Naive thymus-derived CD4-positive, alpha-beta T cell (primary cell): Measurements from ENCODE around the gene DYNLT5. TPM values are rescaled to one million over a fixed set of nuclear protein-coding genes. Genes with fewer than 3 reads are reported as not detected.
A peak's percentile ranks its signal among the peaks of the same experiment; 100 is the strongest.
"Not testable (repeated sequence)": the region's sequence is repeated elsewhere in the genome, so short reads cannot be mapped to it uniquely, and the experiment has no call there.

Experiments
- ATAC-seq: fragments of 150-1000 bp; cut with Tn5 transposase; 2 replicates; pipeline ENCODE4 v1.10.0; 2021; ENCODE audit warnings: mild to moderate bottlenecking, moderate library complexity
- CTCF ChIA-PET: fragments of 350-600 bp; sonication (Branson Sonifier 250); formaldehyde crosslinking; loops from one replicate; lab custom pipeline; 2021; ENCODE audit warnings: antibody characterized with exemption; lab: Charles Lee
- POLR2A ChIA-PET: fragments of 350-600 bp; sonication (Branson Sonifier 250); formaldehyde crosslinking; loops from one replicate; lab custom pipeline; 2021; ENCODE audit warnings: antibody characterized with exemption, inconsistent platforms; lab: Charles Lee
- DNase-seq, 9 donors: peaks; one replicate each; pipeline versions ENCODE4 v3.0.0 to v3.0.0-alpha.2; 2020 to 2022; ENCODE audit warnings: mixed read lengths in 1 of 9
- H3K27ac ChIP-seq: one replicate; pipeline ENCODE4 v1.7.0; 2013; ENCODE audit warnings: mild to moderate bottlenecking, low read depth, low read length, moderate library complexity
- H3K27me3 ChIP-seq, 2 donors: one replicate each; pipeline ENCODE4 v1.7.0; 2013; ENCODE audit warnings: low read length in 2 of 2, mild to moderate bottlenecking in 2 of 2, moderate library complexity in 2 of 2; ENCODE audit not compliant: control insufficient read depth in 2 of 2, insufficient read depth in 2 of 2
- H3K36me3 ChIP-seq, 3 experiments: 1 replicate in 2 of 3; 2 replicates in 1 of 3; pipeline ENCODE4 v1.7.0; 2013; ENCODE audit warnings: low read length in 3 of 3, mild to moderate bottlenecking in 3 of 3, moderate library complexity in 1 of 3; ENCODE audit not compliant: insufficient read depth in 3 of 3, control insufficient read depth in 2 of 3
- H3K4me1 ChIP-seq, 2 donors: one replicate each; pipeline ENCODE4 v1.7.0; 2013; ENCODE audit warnings: low read length in 2 of 2, mild to moderate bottlenecking in 2 of 2, moderate library complexity in 1 of 2; ENCODE audit not compliant: control insufficient read depth in 2 of 2, insufficient read depth in 2 of 2
- H3K4me3 ChIP-seq: 2 replicates; pipeline ENCODE4 v1.7.0; 2013; ENCODE audit warnings: mild to moderate bottlenecking, low read length
- H3K9me3 ChIP-seq, 3 experiments: 1 replicate in 2 of 3; 2 replicates in 1 of 3; pipeline ENCODE4 v1.7.0; 2013; ENCODE audit warnings: low read length in 3 of 3; ENCODE audit not compliant: control insufficient read depth in 2 of 3
- H3K27ac Mint-ChIP-seq, 9 donors: one replicate each; pipeline ENCODE4 v1.8.0; 2020 to 2022; ENCODE audit warnings: mixed read lengths in 9 of 9, mild to moderate bottlenecking in 8 of 9, moderate library complexity in 5 of 9, inconsistent platforms in 2 of 9
- H3K27me3 Mint-ChIP-seq, 5 donors: one replicate each; pipeline ENCODE4 v1.8.0; 2021 to 2022; ENCODE audit warnings: mixed read lengths in 5 of 5, mild to moderate bottlenecking in 1 of 5
- H3K36me3 Mint-ChIP-seq, 5 donors: one replicate each; pipeline ENCODE4 v1.8.0; 2020 to 2022; ENCODE audit warnings: mixed read lengths in 5 of 5, mild to moderate bottlenecking in 3 of 5, inconsistent platforms in 1 of 5
- H3K4me1 Mint-ChIP-seq, 7 donors: one replicate each; pipeline ENCODE4 v1.8.0; 2020 to 2022; ENCODE audit warnings: mixed read lengths in 7 of 7, mild to moderate bottlenecking in 3 of 7, inconsistent platforms in 1 of 7
- H3K4me3 Mint-ChIP-seq, 10 donors: one replicate each; pipeline ENCODE4 v1.8.0; 2020 to 2022; ENCODE audit warnings: mild to moderate bottlenecking in 10 of 10, mixed read lengths in 10 of 10, moderate library complexity in 6 of 10, inconsistent platforms in 2 of 10
- H3K9me3 Mint-ChIP-seq, 11 donors: one replicate each; pipeline ENCODE4 v1.8.0; 2020 to 2022; ENCODE audit warnings: mixed read lengths in 11 of 11, mild to moderate bottlenecking in 4 of 11, inconsistent platforms in 1 of 11, moderate library complexity in 1 of 11
- intact Hi-C, 2 donors: fragments of 100-400 bp; cut with micrococcal nuclease; formaldehyde crosslinking; loops; one replicate each; pipeline ENCODE4 v1.15.1; 2023
- polyA plus RNA-seq, 2 donors: library from polyadenylated mRNA; unstranded; fragments of 300-500 nt; fragmentation: Illumina TruSeq; gene quantifications; one replicate each; pipeline ENCODE4 v1.2.3, GENCODE V29; 2021
- total RNA-seq, 6 experiments: library from RNA in 5 of 6; stranded (reverse) in 5 of 6; gene quantifications; 1 replicate in 5 of 6; 2 replicates in 1 of 6; pipeline ENCODE4 v1.2.3 and lab custom pipeline; 2021 to 2026

DYNLT5 gene
- total and polyA plus RNA-seq, 7 experiments from 2014 or later: 0.46 TPM; not detected in 6

DNA sequence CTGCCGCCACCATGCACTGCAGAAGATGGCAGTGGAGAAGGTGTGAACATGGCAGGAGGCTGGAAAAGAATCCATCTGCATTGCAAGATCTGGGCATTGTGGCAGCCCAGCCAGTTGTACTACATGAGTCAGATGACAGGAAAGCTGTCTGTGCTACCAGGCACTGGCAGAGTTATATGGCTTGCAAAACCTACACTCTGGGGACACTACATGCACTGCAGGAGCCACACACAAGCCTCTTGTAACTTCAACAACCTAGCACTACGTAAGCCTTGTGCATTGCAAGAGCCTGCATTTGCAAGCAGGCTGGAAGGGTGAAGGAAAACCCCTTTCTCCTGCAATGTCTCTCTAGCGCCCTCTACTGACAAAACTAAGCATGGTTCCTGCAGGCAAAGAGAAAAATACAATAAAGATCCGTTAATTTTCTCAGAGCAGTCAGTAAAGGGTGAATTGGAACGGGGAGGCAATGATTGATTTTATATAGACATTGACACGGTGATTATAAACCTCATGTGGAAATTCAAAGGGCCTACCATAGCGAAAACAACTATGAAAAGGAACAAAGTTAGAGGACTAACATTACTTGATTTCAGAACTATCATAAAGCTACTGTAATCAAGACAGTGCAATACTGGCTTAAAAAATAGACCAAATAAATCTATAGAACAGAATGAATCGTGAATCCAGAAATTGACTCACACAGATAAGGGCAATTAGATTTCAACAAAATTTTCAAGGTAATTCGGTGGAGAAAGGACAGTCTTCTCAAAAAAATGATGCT lies 26.2 kb upstream of the DYNLT5 start:
- no peak overlapping the region for H3K27ac ChIP-seq
- Mint-ChIP-seq H3K4me1 (peaks cover 8 to 23% (median 16%) of the 10 kb centered on the region in 7 donors), H3K4me3 (no peak overlapping the region), H3K27me3 (peaks cover 9 to 28% (median 13%) of the 10 kb centered on the region in 5 donors), H3K36me3 (peaks cover 0 to 4% (median 0%) of the 10 kb centered on the region in 5 donors), H3K9me3 (no peaks in the 10 kb centered on the region), H3K27ac (peak overlapping the region in 1 of 9 donors; percentile 14)
- no peak overlapping the region for H3K4me3 ChIP-seq
- no peaks in the 10 kb centered on the region for H3K9me3 ChIP-seq
- intact Hi-C loops: loop anchor here (1.0 to 10.0 kb wide), 5 partner anchors 280 to 771 kb away; no protein-coding TSS in a partner anchor
- POLR2A ChIA-PET: interaction anchor here (0.6 kb wide), 1 partner anchor 40 kb away, joined by 3 read pairs; no protein-coding TSS in a partner anchor
- peaks cover 0 to 2% of the 10 kb centered on the region in 2 donors for H3K27me3 ChIP-seq
- ATAC-seq (peak; percentile 87), DNase-seq (peak; percentile 10 to 75 (median 61))
- no peaks in the 10 kb centered on the region for H3K36me3 ChIP-seq
- H3K4me1 ChIP-seq: peaks cover 0 to 3% of the 10 kb centered on the region in 2 donors
- CTCF ChIA-PET: interaction anchor here (0.5 to 1.6 kb wide), 7 partner anchors 8 to 1003 kb away, joined by 3 to 6 read pairs (median 3); no protein-coding TSS in a partner anchor

DNA sequence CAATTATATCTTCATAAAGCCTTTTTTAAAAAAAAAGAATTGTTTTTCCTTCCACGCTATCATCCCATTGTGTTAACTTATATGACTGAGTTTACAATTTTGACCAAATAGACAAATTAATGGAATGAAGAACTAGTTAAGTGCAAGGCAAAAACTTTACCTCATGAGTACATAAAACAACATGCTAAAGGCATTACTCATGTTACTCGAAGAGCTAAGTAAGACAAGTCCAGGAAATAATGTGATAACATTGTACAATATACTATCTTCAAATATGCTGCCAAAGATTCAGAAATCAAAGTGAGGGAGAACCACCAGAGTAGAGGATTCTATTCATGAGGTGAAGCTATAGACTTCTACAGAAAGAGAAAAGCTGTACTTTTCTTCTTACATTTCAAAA lies 24.2 kb upstream of the DYNLT5 start:
- Histone ChIP-seq H3K27ac (no peak overlapping the region), H3K4me3 (no peak overlapping the region), H3K4me1 (peaks cover 0 to 3% of the 10 kb centered on the region in 2 donors), H3K9me3 (no peaks in the 10 kb centered on the region), H3K36me3 (no peaks in the 10 kb centered on the region), H3K27me3 (no peaks in the 10 kb centered on the region)
- H3K4me3 Mint-ChIP-seq: no peak overlapping the region
- ChIA-PET POLR2A (interaction anchor here (0.8 kb wide), 1 partner anchor 211 kb away, joined by 3 read pairs; no protein-coding TSS in a partner anchor), CTCF (interaction anchor here (0.8 to 1.0 kb wide), 2 partner anchors 24 to 282 kb away, joined by 3 read pairs; no protein-coding TSS in a partner anchor)
- intact Hi-C loops: loop anchor here in 1 of 2 donors (10.0 kb wide), 1 partner anchor 773 kb away; no protein-coding TSS in a partner anchor
- H3K9me3 Mint-ChIP-seq: no peaks in the 10 kb centered on the region
- peak overlapping the region in 4 of 9 donors; percentile 69 to 93 (median 74) for H3K27ac Mint-ChIP-seq
- peaks cover 8 to 27% (median 17%) of the 10 kb centered on the region in 7 donors for H3K4me1 Mint-ChIP-seq
- H3K36me3 Mint-ChIP-seq: peaks cover 0 to 4% (median 0%) of the 10 kb centered on the region in 5 donors
- peaks cover 0 to 19% (median 4%) of the 10 kb centered on the region in 5 donors for H3K27me3 Mint-ChIP-seq
- DNase-seq (no peak), ATAC-seq (no peak)

DNA sequence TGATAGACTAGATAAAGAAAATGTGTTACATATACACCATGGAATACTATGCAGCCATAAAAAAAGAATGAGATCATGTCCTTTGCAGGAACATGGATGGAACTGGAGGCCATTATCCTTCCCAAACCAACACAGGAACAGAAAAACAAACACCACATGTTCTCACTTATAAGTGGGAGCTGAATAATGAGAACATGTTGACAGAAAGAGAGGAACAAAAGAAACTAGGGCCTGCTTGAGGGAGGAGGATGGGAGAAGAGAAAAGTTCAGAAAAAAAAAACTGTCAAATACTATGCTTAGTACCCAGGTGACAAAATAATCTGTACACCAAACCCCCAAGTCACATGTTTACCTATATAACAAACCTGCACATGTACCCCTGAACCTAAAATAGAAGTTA lies 23.5 kb upstream of the DYNLT5 start:
- CTCF ChIA-PET: interaction anchor here (0.8 to 1.0 kb wide), 2 partner anchors 24 to 283 kb away, joined by 3 read pairs; no protein-coding TSS in a partner anchor
- H3K36me3 ChIP-seq, H3K9me3 Mint-ChIP-seq, H3K36me3 Mint-ChIP-seq, H3K4me1 ChIP-seq, DNase-seq, H3K27ac ChIP-seq, H3K27me3 ChIP-seq, H3K9me3 ChIP-seq, ATAC-seq, H3K4me3 ChIP-seq: not testable (repeated sequence)
- POLR2A ChIA-PET: interaction anchor here (0.8 kb wide), 1 partner anchor 210 kb away, joined by 3 read pairs; no protein-coding TSS in a partner anchor
- Mint-ChIP-seq H3K4me1 (peaks cover 8 to 28% (median 17%) of the 10 kb centered on the region in 7 donors), H3K27me3 (peaks cover 0 to 18% (median 4%) of the 10 kb centered on the region in 5 donors), H3K27ac (peak overlapping the region in 8 of 9 donors; percentile 69 to 93 (median 78)), H3K4me3 (peak overlapping the region in 8 of 10 donors; percentile 4 to 65 (median 42))
- intact Hi-C loops: loop anchor here in 1 of 2 donors (10.0 kb wide), 1 partner anchor 774 kb away; no protein-coding TSS in a partner anchor

- no peaks in the 10 kb centered on the region for H3K9me3 ChIP-seq
- peaks cover 0 to 3% of the 10 kb centered on the region in 2 donors for H3K4me1 ChIP-seq
- H3K36me3 Mint-ChIP-seq: peaks cover 0 to 4% (median 0%) of the 10 kb centered on the region in 5 donors
- no peaks in the 10 kb centered on the region for H3K36me3 ChIP-seq
- no peaks in the 10 kb centered on the region for H3K27me3 ChIP-seq
- POLR2A ChIA-PET: no interaction called here
- intact Hi-C loops: loop anchor here in 1 of 2 donors (10.0 kb wide), 1 partner anchor 774 kb away; no protein-coding TSS in a partner anchor
- H3K27ac ChIP-seq: no peak overlapping the region
- H3K4me3 ChIP-seq: no peak overlapping the region
- peaks cover 0 to 18% (median 4%) of the 10 kb centered on the region in 5 donors for H3K27me3 Mint-ChIP-seq
- ATAC-seq: peak; percentile 64
- CTCF ChIA-PET: interaction anchor here (1.0 kb wide), 1 partner anchor 283 kb away, joined by 3 read pairs; no protein-coding TSS in a partner anchor
- peak overlapping the region in 9 of 10 donors; percentile 4 to 65 (median 39) for H3K4me3 Mint-ChIP-seq
- peaks cover 8 to 28% (median 17%) of the 10 kb centered on the region in 7 donors for H3K4me1 Mint-ChIP-seq
- H3K27ac Mint-ChIP-seq: peak overlapping the region; percentile 13 to 93 (median 76)
- DNase-seq: peak in 7 of 9 donors; percentile 49 to 76 (median 64)
- H3K9me3 Mint-ChIP-seq: no peaks in the 10 kb centered on the region
Measured at GRCh38 chr1:66729119-66729518, 23.1 kb upstream of the DYNLT5 start.

DNA sequence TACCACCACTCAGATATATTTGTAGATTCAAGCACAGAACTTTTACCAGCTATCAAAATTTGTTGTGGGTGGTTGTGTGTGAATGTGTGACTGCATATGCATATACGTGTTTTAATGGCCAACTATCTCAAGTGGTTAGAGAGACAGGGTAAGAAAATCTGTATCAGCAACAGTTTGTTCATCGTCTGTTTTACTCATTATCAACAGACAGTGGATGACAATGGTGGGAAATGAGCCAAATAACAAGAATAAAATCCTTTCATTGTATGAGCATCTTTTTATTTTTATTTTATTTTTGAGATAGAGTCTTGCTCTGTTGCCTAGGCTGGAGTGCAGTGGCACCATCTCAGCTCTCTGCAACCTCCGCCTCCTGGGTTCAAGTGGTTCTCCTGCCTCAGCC lies 22.7 kb upstream of the DYNLT5 start:
- ChIA-PET POLR2A (no interaction called here), CTCF (interaction anchor here (1.0 kb wide), 1 partner anchor 420 kb away, joined by 4 read pairs; no protein-coding TSS in a partner anchor)
- intact Hi-C loops: loop anchor here in 1 of 2 donors (10.0 kb wide), 1 partner anchor 775 kb away; no protein-coding TSS in a partner anchor
- H3K27me3 Mint-ChIP-seq: peaks cover 0 to 17% (median 4%) of the 10 kb centered on the region in 5 donors
- H3K36me3 Mint-ChIP-seq: peaks cover 0 to 4% (median 0%) of the 10 kb centered on the region in 5 donors
- no peak for ATAC-seq
- no peaks in the 10 kb centered on the region for H3K9me3 ChIP-seq
- peak overlapping the region in 6 of 10 donors; percentile 4 to 65 (median 52) for H3K4me3 Mint-ChIP-seq
- peaks cover 0 to 3% of the 10 kb centered on the region in 2 donors for H3K4me1 ChIP-seq
- H3K4me1 Mint-ChIP-seq: peaks cover 8 to 27% (median 17%) of the 10 kb centered on the region in 7 donors
- no peak for DNase-seq
- peak overlapping the region in 8 of 9 donors; percentile 69 to 93 (median 78) for H3K27ac Mint-ChIP-seq
- no peak overlapping the region for H3K4me3 ChIP-seq
- no peaks in the 10 kb centered on the region for H3K27me3 ChIP-seq
- H3K27ac ChIP-seq: no peak overlapping the region
- H3K9me3 Mint-ChIP-seq: no peaks in the 10 kb centered on the region
- H3K36me3 ChIP-seq: no peaks in the 10 kb centered on the region

GRCh38 chr1:66730462-66730861 lies 21.8 kb upstream of the DYNLT5 start:
- Histone ChIP-seq H3K4me1 (peaks cover 0 to 3% of the 10 kb centered on the region in 2 donors), H3K27ac (no peak overlapping the region), H3K9me3 (no peaks in the 10 kb centered on the region), H3K36me3 (no peaks in the 10 kb centered on the region), H3K27me3 (no peaks in the 10 kb centered on the region), H3K4me3 (no peak overlapping the region)
- no peak for ATAC-seq
- H3K27ac Mint-ChIP-seq: peak overlapping the region in 7 of 9 donors; percentile 18 to 79 (median 38)
- H3K36me3 Mint-ChIP-seq: peaks cover 0 to 4% (median 0%) of the 10 kb centered on the region in 5 donors
- CTCF ChIA-PET: interaction anchor here (1.0 kb wide), 1 partner anchor 419 kb away, joined by 4 read pairs; no protein-coding TSS in a partner anchor
- peaks cover 0 to 12% (median 4%) of the 10 kb centered on the region in 5 donors for H3K27me3 Mint-ChIP-seq
- no peak overlapping the region for H3K4me3 Mint-ChIP-seq
- intact Hi-C loops: no loop called here
- H3K4me1 Mint-ChIP-seq: peaks cover 8 to 27% (median 17%) of the 10 kb centered on the region in 7 donors
- no peaks in the 10 kb centered on the region for H3K9me3 Mint-ChIP-seq
- DNase-seq: no peak
- POLR2A ChIA-PET: no interaction called here
